ENCODE results near the gene FOXD2. TPM values are rescaled to one million over a fixed set of nuclear protein-coding genes. Genes with fewer than 3 reads are reported as not detected.

The FOXD2 gene
- polyA plus RNA-seq (ENCODE audit: insufficient read length), result 6.1 TPM
- long read RNA-seq, donor 1, full-length matches to known transcripts, result 38 of 38 reads
- long read RNA-seq, donor 1, partial matches to known transcripts, result 0 of 38 reads
- long read RNA-seq, donor 1, other reads (novel, unspliced or antisense), result 0 of 38 reads
- long read RNA-seq, donor 2, full-length matches to known transcripts, result 28 of 28 reads
- long read RNA-seq, donor 2, partial matches to known transcripts, result 0 of 28 reads
- long read RNA-seq, donor 2, other reads (novel, unspliced or antisense), result 0 of 28 reads
- long read RNA-seq, donor 3, full-length matches to known transcripts, result 26 of 26 reads
- long read RNA-seq, donor 3, partial matches to known transcripts, result 0 of 26 reads
- long read RNA-seq, donor 3, other reads (novel, unspliced or antisense), result 0 of 26 reads
- long read RNA-seq, donor 4, full-length matches to known transcripts, result 9 of 9 reads
- long read RNA-seq, donor 4, partial matches to known transcripts, result 0 of 9 reads
- long read RNA-seq, donor 4, other reads (novel, unspliced or antisense), result 0 of 9 reads
- long read RNA-seq, donor 5, full-length matches to known transcripts, result 48 of 48 reads
- long read RNA-seq, donor 5, partial matches to known transcripts, result 0 of 48 reads
- long read RNA-seq, donor 5, other reads (novel, unspliced or antisense), result 0 of 48 reads
- long read RNA-seq, donor 6, full-length matches to known transcripts, result 31 of 31 reads
- long read RNA-seq, donor 6, partial matches to known transcripts, result 0 of 31 reads
- long read RNA-seq, donor 6, other reads (novel, unspliced or antisense), result 0 of 31 reads
- long read RNA-seq, donor 7, full-length matches to known transcripts, result 54 of 54 reads
- long read RNA-seq, donor 7, partial matches to known transcripts, result 0 of 54 reads
- long read RNA-seq, donor 7, other reads (novel, unspliced or antisense), result 0 of 54 reads
- long read RNA-seq, donor 8, full-length matches to known transcripts, result 12 of 12 reads
- long read RNA-seq, donor 8, partial matches to known transcripts, result 0 of 12 reads
- long read RNA-seq, donor 8, other reads (novel, unspliced or antisense), result 0 of 12 reads

DNA sequence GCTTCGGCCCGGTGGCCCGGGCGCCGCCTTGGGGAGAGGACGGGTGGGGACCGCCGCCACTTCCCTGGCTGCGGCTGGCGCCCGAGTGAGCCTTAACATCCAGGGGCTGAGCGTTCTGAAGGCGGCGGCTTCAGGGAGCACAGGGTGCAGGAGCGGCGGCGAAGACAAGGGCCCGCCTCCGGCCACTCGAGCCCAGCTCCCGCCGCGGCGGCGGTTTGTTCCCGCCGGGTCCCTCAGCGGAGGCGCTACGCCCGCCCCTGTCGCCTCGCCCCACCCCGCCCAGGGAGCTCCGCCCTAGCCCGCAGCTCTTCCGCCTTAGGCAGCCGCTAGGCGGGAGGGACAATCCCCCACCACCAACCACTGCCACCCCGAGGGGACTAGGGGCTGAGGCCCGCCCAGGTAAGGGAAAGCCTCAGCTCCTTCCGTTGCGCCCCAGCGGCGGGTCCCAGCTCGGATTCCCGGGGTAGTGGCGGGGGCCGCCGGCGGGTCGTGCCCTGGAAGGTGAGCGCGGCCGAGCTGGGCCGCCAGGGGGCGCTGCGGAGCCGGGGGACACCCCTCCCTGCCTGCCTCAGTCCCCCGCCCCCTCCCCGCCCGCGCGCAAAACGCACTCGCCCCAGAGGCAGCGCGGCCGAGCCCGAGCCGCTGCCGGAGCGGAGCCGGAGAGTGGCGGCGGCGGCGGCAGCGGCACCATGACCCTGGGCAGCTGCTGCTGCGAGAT, at the start of gene FOXD2:
TSS of gene FOXD2 (plus strand) at position 598 of the 718 bp plus-strand sequence. CDS start at position 690, 92 bp downstream.
- peak; percentile 87 for DNase-seq

- peak; percentile 59 for DNase-seq
Measured at GRCh38 chr1:47388891-47389238, 49.0 kb upstream of the FOXD2 start.

GRCh38 chr1:47389731-47390130, 48.1 kb upstream of the FOXD2 start:
- DNase-seq, result no peak

- DNase-seq, result no peak
Measured at GRCh38 chr1:47390843-47391242, 47.0 kb upstream of the FOXD2 start.

DNA sequence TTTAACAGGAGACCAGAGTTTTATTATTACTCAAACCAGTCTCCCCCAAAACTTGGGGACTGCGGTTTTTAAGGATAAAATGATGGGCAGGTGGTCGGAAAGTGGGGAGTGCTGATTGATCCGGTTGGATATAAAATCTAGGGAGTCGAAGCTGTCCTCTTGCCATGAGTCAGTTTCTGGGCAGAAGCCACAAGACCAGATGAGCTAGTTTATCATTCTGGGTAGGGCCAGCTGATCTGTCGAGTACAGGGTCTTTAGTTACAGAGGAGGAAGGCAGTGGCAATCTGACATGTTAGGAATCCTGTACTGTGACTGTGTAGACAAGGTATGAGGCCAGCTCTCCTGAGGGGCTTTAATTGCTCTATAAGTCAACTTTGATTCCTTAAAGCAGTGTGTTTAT, 44.7 kb upstream of the FOXD2 start:
- DNase-seq, result no peak

GRCh38 chr1:47395433-47395832, 42.4 kb upstream of the FOXD2 start:
- no peak for DNase-seq

DNA sequence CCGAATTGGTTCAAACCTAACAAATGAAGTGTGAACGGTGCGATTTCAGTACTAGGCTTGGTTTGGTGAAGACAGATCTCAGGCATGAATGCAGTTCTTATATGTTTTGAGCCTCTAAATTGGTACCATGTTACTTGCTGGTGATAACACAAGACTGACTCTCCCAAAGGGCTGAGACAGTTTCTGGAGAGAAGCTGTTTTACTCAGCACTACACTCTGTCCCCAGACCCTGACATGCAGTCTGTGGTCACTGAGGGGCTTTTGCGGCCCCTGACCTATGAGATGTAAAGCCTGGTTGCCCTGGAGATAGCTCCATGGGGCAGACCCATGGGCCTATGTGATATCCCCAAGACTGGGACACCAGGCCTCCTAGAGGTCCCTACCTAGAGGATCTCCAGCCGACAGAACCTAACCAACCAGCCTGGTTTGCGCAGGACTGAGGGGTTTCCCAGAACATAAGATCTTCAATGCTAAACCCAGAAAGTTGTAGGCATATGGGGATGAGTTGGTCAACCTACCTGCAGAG, 41.1 kb upstream of the FOXD2 start:
- DNase-seq, result no peak

- DNase-seq, result no peak
Measured at GRCh38 chr1:47399138-47399845, 38.6 kb upstream of the FOXD2 start.

- no peak for DNase-seq
Measured at GRCh38 chr1:47399846-47400155, 38.0 kb upstream of the FOXD2 start.

DNA sequence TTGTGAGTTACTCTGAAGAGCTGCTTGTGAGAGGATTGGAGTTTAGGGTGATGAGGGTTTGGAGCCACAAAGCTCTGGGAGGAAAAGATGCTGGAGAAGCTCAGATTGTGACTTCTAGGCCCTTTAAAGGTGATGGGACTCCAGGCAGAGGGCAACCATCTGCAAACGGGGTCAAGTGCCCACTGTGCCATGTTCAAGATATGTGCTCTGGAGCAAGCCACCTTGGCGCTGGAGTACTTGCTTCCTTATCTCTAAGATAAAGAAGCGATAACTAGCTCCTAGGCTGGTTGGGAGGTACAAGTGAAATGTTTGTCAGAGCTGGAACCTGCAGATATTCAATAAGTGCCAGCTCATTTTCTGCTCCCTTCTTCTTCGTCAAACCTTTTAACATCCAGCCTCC, 36.1 kb upstream of the FOXD2 start:
- DNase-seq, result no peak

- DNase-seq, result no peak
Measured at GRCh38 chr1:47402591-47402990, 35.3 kb upstream of the FOXD2 start.

- no peak for DNase-seq
Measured at GRCh38 chr1:47403321-47403910, 34.4 kb upstream of the FOXD2 start.

GRCh38 chr1:47405697-47406096, 32.1 kb upstream of the FOXD2 start:
- no peak for DNase-seq

DNA sequence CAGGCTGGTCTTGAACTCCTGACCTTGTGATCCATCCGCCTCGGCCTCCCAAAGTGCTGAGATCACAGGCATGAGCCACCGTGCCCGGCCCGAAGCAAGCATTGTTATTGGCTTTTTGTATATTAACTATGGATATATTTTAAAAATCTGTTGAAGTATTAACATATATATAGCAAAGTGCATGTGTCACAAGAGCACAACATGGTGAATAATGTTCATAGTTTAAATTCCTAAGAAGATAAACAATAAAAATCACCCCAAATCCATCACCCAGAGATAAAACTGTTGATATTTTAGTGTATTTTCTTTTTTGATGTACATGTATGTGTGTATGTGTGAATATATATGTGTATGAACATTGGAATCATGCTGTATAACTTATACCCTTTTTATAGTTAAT, 30.9 kb upstream of the FOXD2 start:
- no peak for DNase-seq

DNA sequence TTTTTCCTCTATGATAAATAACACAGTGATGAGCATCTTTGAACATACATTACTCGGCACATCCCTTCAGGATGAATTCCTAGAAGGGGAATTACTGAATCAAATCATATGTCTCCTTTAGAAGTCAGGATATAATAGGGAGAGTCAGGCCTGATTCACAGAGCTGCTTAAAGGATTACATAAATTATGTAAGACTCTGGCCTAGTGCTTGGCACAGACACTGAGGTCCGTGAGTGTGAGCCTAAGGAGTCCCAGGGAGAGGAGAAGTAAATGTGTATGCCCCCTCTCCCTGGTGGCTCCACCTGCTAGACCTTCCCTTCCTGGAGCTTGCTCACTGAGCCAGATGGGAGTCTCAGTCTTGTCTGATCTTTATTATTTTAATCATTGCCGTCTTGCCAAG, 30.4 kb upstream of the FOXD2 start:
- no peak for DNase-seq

DNA sequence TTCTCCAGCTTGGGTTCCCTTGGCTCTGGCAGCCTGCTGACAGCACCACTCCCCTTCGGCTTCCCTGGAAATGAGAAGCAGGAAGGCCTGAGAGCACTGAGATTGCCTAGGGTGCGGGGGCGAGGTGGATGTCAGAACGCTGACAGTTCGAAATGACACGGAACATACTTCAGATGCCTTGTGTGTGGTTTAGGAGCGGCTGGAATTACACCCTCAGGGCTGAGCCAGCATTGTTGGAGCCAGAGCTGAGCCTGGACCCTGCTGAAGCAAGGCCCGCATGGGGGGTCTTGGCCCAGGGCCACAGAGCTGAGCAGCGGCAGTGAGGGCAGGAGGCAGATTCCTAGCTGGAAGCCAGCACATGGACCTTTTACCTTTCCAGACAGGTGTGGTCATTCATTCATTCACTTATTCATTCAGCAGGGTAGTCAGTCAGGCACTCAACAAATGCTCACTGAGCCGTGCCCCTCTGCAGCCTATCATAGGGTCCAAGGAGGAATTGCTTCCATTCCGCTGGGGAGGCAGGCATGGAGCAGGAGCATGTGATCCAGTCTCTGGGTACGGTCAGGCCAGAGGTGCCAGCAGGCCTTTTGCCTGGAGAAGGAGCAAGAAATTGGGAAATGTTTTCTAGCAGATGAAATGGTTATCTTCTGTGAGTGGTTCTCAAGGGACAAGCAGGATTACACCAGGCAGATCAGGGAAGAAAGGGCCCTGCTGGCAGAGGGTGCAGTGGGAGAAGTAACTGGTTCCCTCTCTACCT, 28.4 kb upstream of the FOXD2 start:
- peak; percentile 45 for DNase-seq

GRCh38 chr1:47410068-47410455, 27.8 kb upstream of the FOXD2 start:
- DNase-seq, result no peak

DNA sequence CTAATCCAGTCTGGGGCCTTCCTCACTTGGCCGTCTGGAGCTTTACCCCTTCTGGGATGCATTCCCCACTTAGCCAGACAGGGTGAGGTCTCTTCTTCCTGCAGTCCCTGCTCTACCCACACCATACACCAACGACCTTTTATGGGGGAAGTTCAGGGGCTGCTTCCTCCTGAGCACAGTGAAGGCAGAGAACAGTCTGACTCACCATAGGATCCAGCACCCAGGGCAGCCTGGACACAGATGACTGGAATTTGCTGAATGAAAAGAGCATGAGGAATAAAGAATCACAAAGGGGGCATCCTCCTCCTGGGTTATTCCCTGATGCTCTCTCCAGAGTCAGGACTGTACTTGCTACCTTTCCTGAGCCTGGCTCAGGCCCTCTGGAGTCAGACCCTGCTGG, 26.4 kb upstream of the FOXD2 start:
- DNase-seq, result no peak

DNA sequence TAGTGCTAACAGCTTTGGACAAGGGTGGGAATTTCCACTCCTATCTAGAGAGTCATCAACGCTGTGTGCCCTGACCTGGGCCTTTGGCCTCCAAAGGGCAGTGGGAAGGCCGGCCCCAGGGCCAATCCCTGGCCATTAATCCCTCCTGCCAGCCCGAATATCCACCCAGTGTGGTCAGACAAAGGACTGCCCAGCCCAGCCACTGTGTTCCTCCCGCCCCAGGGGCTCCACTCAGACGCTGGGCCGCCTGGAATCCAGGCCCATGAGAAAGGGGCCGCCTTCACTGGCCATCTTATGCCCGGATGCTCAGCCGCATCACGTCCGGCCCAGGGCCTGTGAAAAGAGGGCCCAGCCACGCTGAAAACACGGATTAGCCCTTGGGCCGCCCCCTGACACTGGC, 25.4 kb upstream of the FOXD2 start:
- no peak for DNase-seq

DNA sequence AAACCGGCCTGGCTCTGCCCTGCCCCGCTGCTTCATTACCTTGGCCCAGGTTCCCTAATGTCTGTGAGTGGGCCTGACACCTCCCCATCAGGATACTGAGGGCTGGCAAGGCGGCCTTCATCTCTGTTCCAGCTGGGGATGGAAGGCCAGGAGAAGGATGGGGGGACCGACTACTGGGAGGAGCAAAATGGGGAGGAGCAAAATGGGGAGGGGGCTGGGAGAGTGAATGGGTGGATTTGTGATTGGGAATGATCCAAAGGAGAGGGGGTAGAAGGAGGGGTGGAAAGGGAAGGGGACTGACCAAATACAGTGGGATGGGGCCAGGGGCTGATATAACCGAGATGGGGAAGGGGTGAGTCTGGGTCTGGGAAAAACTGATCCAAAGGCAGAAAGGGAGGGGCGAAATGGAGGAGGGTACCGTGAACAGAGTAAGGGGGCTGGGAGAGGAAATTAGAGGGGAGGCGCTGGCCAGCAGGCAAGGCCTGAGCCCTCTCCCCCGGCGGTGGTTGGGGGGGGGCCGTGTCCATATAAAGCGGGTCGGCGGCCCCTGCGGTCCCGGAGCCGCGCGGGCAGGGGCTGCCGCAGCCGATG, 22.0 kb upstream of the FOXD2 start, which contains the start of gene FOXE3:
TSS of gene FOXE3 (plus strand) at position 558 of the 591 bp plus-strand sequence. CDS start at position 589, 31 bp downstream.
- no peak for DNase-seq
